Gastroesophageal sphincter (tissue), 3 donors: Measurements from ENCODE around the gene JAKMIP2.

Source experiments
- CTCF ChIP-seq, 4 experiments: fragments of 200-600 bp in 2 of 4; fragments of 450-650 bp in 2 of 4; sonication (generic) in 1 of 4; IDR thresholded peaks; one replicate each; pipeline ENCODE4 v1.5.1; 2017 to 2019; ENCODE audit warnings: antibody characterized with exemption in 4 of 4, mild to moderate bottlenecking in 2 of 4, moderate library complexity in 2 of 4
- EP300 ChIP-seq: sonication (generic); formaldehyde crosslinking; IDR thresholded peaks from one replicate; pipeline ENCODE4 v1.6.1; 2017; ENCODE audit warnings: antibody characterized with exemption, mild to moderate bottlenecking
- POLR2AphosphoS5 ChIP-seq: sonication (generic); formaldehyde crosslinking; IDR thresholded peaks from one replicate; pipeline ENCODE4 v1.6.1; 2017; ENCODE audit warnings: antibody characterized with exemption

- TF ChIP-seq EP300 (no peak), CTCF (IDR thresholded peaks at IDR 0.05) (no peak), POLR2AphosphoS5 (no peak)
These were observed 28.8 kb downstream of the JAKMIP2 start for GRCh38 chr5:147753765-147754164.
